K562 (cell line): ENCODE results near the gene PLAGL1. TPM values are rescaled to one million over a fixed set of nuclear protein-coding genes. Genes with fewer than 3 reads are reported as not detected.

Source experiments
- ATAC-seq: fragments of 200-7000 bp; cut with Tn5 transposase; 3 replicates; pipeline ENCODE4 v1.9.1; 2020; ENCODE audit warnings: moderate library complexity
- BruUV-seq: library from RNA; stranded (reverse); fragments of 400-500 nt; replicated peaks from 2 replicates; lab custom pipeline; 2021; lab: Mats Ljungman, UMichigan
- CTCF ChIA-PET: fragments of 300-600 bp; formaldehyde crosslinking; extraction: SDS; loops from one replicate; lab custom pipeline; 2021; ENCODE audit warnings: low intra/inter-chr PET ratio; lab: Yijun Ruan, JAX
- POLR2A ChIA-PET: fragments of 300-600, 350-650 bp; sonication (Branson Sonifier 250); formaldehyde crosslinking; extraction: SDS; loops from one replicate; lab custom pipeline; 2021; ENCODE audit warnings: antibody characterized with exemption, inconsistent platforms; lab: Yijun Ruan, JAX
- DNase-seq, 4 experiments: peaks; one replicate each; pipeline versions ENCODE4 v3.0.0 to v3.0.0-alpha.2; 2011 to 2018; ENCODE audit warnings: low spot score in 3 of 4, mixed read lengths in 3 of 4; ENCODE audit errors: extremely low read depth in 1 of 4
- FAIRE-seq: peaks from 2 replicates; lab custom pipeline; 2011; peaks lifted over from hg19 to GRCh38; lab: Jason Lieb, UNC
- H2AFZ ChIP-seq: 2 replicates; pipeline ENCODE4 v1.6.0; 2011; ENCODE audit warnings: low read depth, low read length, control low read depth, inconsistent platforms
- H3K27ac ChIP-seq: fragments of 200-600 bp; 3 replicates; pipeline ENCODE4 v1.8.0; 2011; ENCODE audit warnings: low read depth, mild to moderate bottlenecking, control low read depth, inconsistent platforms, low read length, moderate library complexity, mixed read lengths; ENCODE audit errors: extremely low read depth
- H3K27me3 ChIP-seq, 2 experiments: fragments of 300-600 bp in 1 of 2; 2 replicates in 1 of 2; 3 replicates in 1 of 2; pipeline versions ENCODE4 v1.6.0 to v1.8.0; 2011; ENCODE audit warnings: inconsistent platforms in 2 of 2, low read length in 2 of 2, mild to moderate bottlenecking in 1 of 2, mixed read lengths in 1 of 2, moderate library complexity in 1 of 2; ENCODE audit not compliant: control insufficient read depth in 2 of 2, insufficient read depth in 2 of 2
- H3K36me3 ChIP-seq: fragments of 300-600 bp; 3 replicates; pipeline ENCODE4 v1.8.0; 2011; ENCODE audit warnings: mild to moderate bottlenecking, low read length, inconsistent platforms; ENCODE audit not compliant: control insufficient read depth, insufficient read depth
- H3K4me1 ChIP-seq, 2 experiments: fragments of 200-600 bp in 1 of 2; replicated peaks in 1 of 2; 2 replicates in 1 of 2; 3 replicates in 1 of 2; pipeline versions ENCODE4 v1.5.1 to v1.8.0; 2011; ENCODE audit warnings: inconsistent platforms in 2 of 2, low read length in 2 of 2, mild to moderate bottlenecking in 1 of 2, mixed read lengths in 1 of 2, moderate library complexity in 1 of 2; ENCODE audit not compliant: control insufficient read depth in 2 of 2, insufficient read depth in 2 of 2
- H3K4me2 ChIP-seq: 2 replicates; pipeline ENCODE4 v1.6.1; 2011; ENCODE audit warnings: low read length, control low read depth, inconsistent platforms, mixed read lengths; ENCODE audit not compliant: insufficient read depth
- H3K4me3 ChIP-seq: fragments of 200-600 bp; sonication (generic), shearing (Covaris generic); 2 replicates; pipeline ENCODE4 v1.5.1; 2016; ENCODE audit warnings: control low read depth, inconsistent platforms
- H3K79me2 ChIP-seq: fragments of 200-600 bp; 3 replicates; pipeline ENCODE4 v1.8.0; 2011; ENCODE audit warnings: low read length, inconsistent platforms; ENCODE audit not compliant: control insufficient read depth, insufficient read depth
- H3K9ac ChIP-seq, 2 experiments: 2 replicates each; pipeline versions ENCODE4 v1.6.0 to v1.6.1; 2011; ENCODE audit warnings: low read depth in 2 of 2, low read length in 2 of 2, control low read depth in 1 of 2, inconsistent platforms in 1 of 2, mild to moderate bottlenecking in 1 of 2, mixed read lengths in 1 of 2; ENCODE audit not compliant: insufficient read depth in 1 of 2
- H3K9me1 ChIP-seq: one replicate; pipeline ENCODE4 v1.6.0; 2011; ENCODE audit warnings: inconsistent platforms, mild to moderate bottlenecking, low read length, moderate library complexity; ENCODE audit not compliant: control insufficient read depth, insufficient read depth
- H3K9me3 ChIP-seq: replicated peaks from 2 replicates; pipeline ENCODE4 v1.5.1; 2011; ENCODE audit warnings: low read depth, low read length, inconsistent platforms; ENCODE audit not compliant: control insufficient read depth, insufficient read depth
- H4K20me1 ChIP-seq: replicated peaks from 2 replicates; pipeline ENCODE4 v1.6.1; 2011; ENCODE audit warnings: low read length, inconsistent platforms, mixed read lengths; ENCODE audit not compliant: control insufficient read depth, insufficient read depth
- ADNP ChIP-seq: fragments of 200-800 bp; sonication (Bioruptor generic); IDR thresholded peaks from 2 replicates; pipeline ENCODE4 v1.6.1; 2016; ENCODE audit warnings: missing genetic modification characterization, missing compliant biosample characterization
- ESRRB ChIP-seq: fragments of 250-450 bp; sonication (Bioruptor Pico); IDR thresholded peaks from 2 replicates; pipeline ENCODE4 v1.5.0; 2020; ENCODE audit warnings: mild to moderate bottlenecking, moderate library complexity, borderline replicate concordance
- LEF1 ChIP-seq: fragments of 450-650 bp; IDR thresholded peaks from 2 replicates; pipeline ENCODE4 v1.6.1; 2016; ENCODE audit warnings: mild to moderate bottlenecking
- PHF20 ChIP-seq: fragments of 450-650 bp; IDR thresholded peaks from 2 replicates; pipeline ENCODE4 v1.6.1; 2018; ENCODE audit not compliant: partially characterized antibody
- POLR2H ChIP-seq: IDR thresholded peaks from 2 replicates; pipeline ENCODE4 v1.6.1; 2016; ENCODE audit warnings: missing genetic modification characterization, low read depth, mild to moderate bottlenecking, control low read depth, missing compliant biosample characterization, moderate library complexity
- PURB ChIP-seq: sonication (generic); formaldehyde crosslinking; IDR thresholded peaks from 2 replicates; pipeline ENCODE4 v1.9.0; 2021; ENCODE audit warnings: low read depth, mild to moderate bottlenecking, missing genetic modification reagents
- RBBP5 ChIP-seq: fragments of 200-600 bp; sonication (generic); IDR thresholded peaks from 2 replicates; pipeline ENCODE4 v1.6.1; 2012; ENCODE audit warnings: borderline replicate concordance, mild to moderate bottlenecking, low read length, control low read depth, inconsistent platforms; ENCODE audit not compliant: insufficient read depth, poor library complexity, severe bottlenecking
- REST ChIP-seq, 2 experiments: fragments of 450-650 bp; formaldehyde crosslinking in 1 of 2; IDR thresholded peaks; 2 replicates each; pipeline versions ENCODE4 v1.4.0 to v1.6.1; 2014 to 2020; ENCODE audit warnings: mild to moderate bottlenecking in 2 of 2, borderline replicate concordance in 1 of 2, low read depth in 1 of 2
- SMARCB1 ChIP-seq: IDR thresholded peaks from 2 replicates; pipeline ENCODE4 v1.6.1; 2011; ENCODE audit warnings: improper control_type of control experiment, low read depth; ENCODE audit not compliant: insufficient read length
- ZBTB1 ChIP-seq: sonication (generic); formaldehyde crosslinking; IDR thresholded peaks from 2 replicates; pipeline ENCODE4 v1.8.1; 2023; ENCODE audit warnings: missing genetic modification reagents, low read depth, mild to moderate bottlenecking, borderline replicate concordance
- ZBTB7A ChIP-seq: IDR thresholded peaks from 2 replicates; pipeline ENCODE4 v1.6.1; 2011; ENCODE audit warnings: low read depth, mild to moderate bottlenecking, low read length, moderate library complexity, borderline replicate concordance; ENCODE audit not compliant: control insufficient read depth
- WGBS: fragments of 100-300 bp; shearing (Covaris generic); methylation state at CpG from one replicate; pipeline ENCODE4 v1.1.6; 2016; ENCODE audit warnings: low coverage, mixed read lengths; ENCODE audit not compliant: insufficient coverage; ENCODE audit errors: missing lambda C conversion rate; 5-methylcytosine and 5-hydroxymethylcytosine counted together
- in situ Hi-C: fragments of 300-500 bp; cut with MboI; formaldehyde crosslinking; loops from 4 replicates; pipeline ENCODE4 v1.15.0; 2018; ENCODE audit warnings: inconsistent platforms, mixed read lengths
- intact Hi-C: fragments of 100-400 bp; cut with micrococcal nuclease; formaldehyde crosslinking; loops from 2 replicates; pipeline ENCODE4 v1.14.2; 2022
- polyA plus RNA-seq, 8 experiments: library from polyadenylated mRNA; depleted of rRNA in 4 of 8; stranded (reverse) in 5 of 8; unstranded in 3 of 8; fragments of >200 nt; fragmentation: Nextera tagmentation in 2 of 8; fragmentation: Illumina TruSeq in 1 of 8; extraction: Ambion mirVana in 2 of 8; extraction: Trizol in 1 of 8; gene quantifications; 2 replicates each; pipeline versions ENCODE4 v1.2.1 to v1.2.3, GENCODE V29; 2011 to 2014; ENCODE audit warnings: inconsistent platforms in 1 of 8, missing spikeins in 1 of 8
- total RNA-seq, 7 experiments: library from RNA; depleted of rRNA in 6 of 7; stranded (reverse); fragments of >200 nt in 6 of 7; fragmentation: Illumina TruSeq in 2 of 7; extraction: Trizol in 2 of 7; gene quantifications; 2 replicates each; pipeline versions ENCODE4 v1.2.1 to v1.2.3, GENCODE V29; 2011 to 2021; ENCODE audit warnings: low replicate concordance in 1 of 7

Gene PLAGL1
- total and polyA plus RNA-seq, 9 of the 15 experiments (the other 6 are each of a cell fraction or from before 2014, with no cell fraction given) = 4.9 to 29.6 (median 13.2) TPM

DNA sequence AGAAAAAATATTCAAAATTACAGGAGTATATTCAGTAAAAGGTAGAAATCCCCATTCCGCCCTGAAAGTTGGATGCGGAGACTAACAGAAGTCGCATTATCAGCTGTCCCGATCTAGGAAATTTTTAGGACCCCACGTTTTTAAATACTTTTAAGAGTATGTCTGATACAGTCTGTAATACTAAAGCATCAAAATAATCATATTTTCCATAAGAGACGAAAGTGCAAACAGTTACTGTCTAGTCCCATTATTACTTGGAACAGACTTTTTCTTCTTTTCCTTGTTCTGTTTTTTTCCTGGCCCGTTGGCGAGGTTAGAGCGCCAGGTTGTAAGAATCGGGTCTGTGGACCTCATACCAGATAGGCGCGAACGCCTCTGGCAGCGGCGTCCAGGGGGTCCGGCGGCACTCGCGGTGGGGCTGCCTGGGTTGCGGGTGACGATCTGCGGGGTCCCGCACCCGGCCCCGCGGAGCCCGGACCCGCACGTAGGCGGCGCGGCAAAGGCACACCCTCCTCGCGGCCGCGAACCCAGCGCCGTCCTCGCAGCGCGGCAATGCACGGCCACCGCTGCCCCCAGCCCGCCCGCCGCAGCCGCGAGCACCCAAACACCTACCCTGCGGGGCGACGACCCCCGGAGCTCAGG lies 460 bp downstream of the PLAGL1 start:
- H3K27ac ChIP-seq = peak overlapping the region; percentile 47
- FAIRE-seq (no peak), ATAC-seq (peak; percentile 79), DNase-seq (peak in 3 of 4 experiments; percentile 31 to 41 (median 39))
- no peaks in the 10 kb centered on the region for H3K27me3 ChIP-seq
- 29% methylated on average over 47 of the region's 52 CpGs for WGBS
- peaks cover 0 to 11% of the 10 kb centered on the region in 2 experiments; a peak in 2 of 5 replicates for H3K4me1 ChIP-seq
- no peaks in the 10 kb centered on the region for H4K20me1 ChIP-seq
- H3K4me2 ChIP-seq = peak overlapping the region; percentile 60
- ChIA-PET CTCF (no interaction called here), POLR2A (interaction anchor here (0.7 to 1.6 kb wide), 2 partner anchors 66 to 1727 kb away, joined by 3 to 5 read pairs; no protein-coding TSS in a partner anchor)
- in situ Hi-C loops = no loop called here
- peak overlapping the region; percentile 56 for H3K4me3 ChIP-seq
- peak overlapping the region; percentile 75 for H2AFZ ChIP-seq
- peaks cover 37% of the 10 kb centered on the region for H3K79me2 ChIP-seq
- peak overlapping the region; percentile 60 to 91 for H3K9ac ChIP-seq
- H3K9me3 ChIP-seq = no peaks in the 10 kb centered on the region
- BruUV-seq = no TSS peak
- H3K9me1 ChIP-seq = no peaks in the 10 kb centered on the region
- intact Hi-C loops = no loop called here
- no peaks in the 10 kb centered on the region; the same call in 2 of the 3 replicates for H3K36me3 ChIP-seq
- TF ChIP-seq REST (IDR thresholded peaks at IDR 0.05; ENCODE audit: borderline replicate concordance) (no peak), REST (CRISPR knock-in tag; IDR thresholded peaks at IDR 0.05; ENCODE audit: low read depth) (peak; percentile 56; the same call in 1 of the 2 replicates), ZBTB1 (CRISPR knock-in tag) (peak; percentile 72; the same call in 1 of the 2 replicates), PHF20 (no peak), ESRRB (CRISPR knock-in tag) (no peak), RBBP5 (peak; percentile 85), ZBTB7A (peak; percentile 20; the same call in 1 of the 2 replicates), LEF1 (no peak), SMARCB1 (no peak), ADNP (peak; percentile 48; the same call in 1 of the 2 replicates), PURB (CRISPR knock-in tag) (no peak), POLR2H (tag) (0 out of 2 replicates have a peak, but pooled peaks have one; percentile 6)
